G401 (cell line): ENCODE measurements around the gene TOB1. TPM values are rescaled to one million over a fixed set of nuclear protein-coding genes. Genes with fewer than 3 reads are reported as not detected.

Experiments
- DNase-seq: peaks from one replicate; pipeline ENCODE4 v3.0.0-alpha.2; 2015; ENCODE audit warnings: low spot score
- in situ Hi-C: cut with HindIII; loops from 2 replicates; pipeline ENCODE4 v1.10.0; 2016; ENCODE audit warnings: low sequenced_read_pairs, mixed read lengths
- total RNA-seq: library from RNA; depleted of rRNA; stranded (reverse); fragments of >200 nt; shearing (Covaris generic); gene quantifications from 2 replicates; pipeline ENCODE4 v1.2.3, GENCODE V29; 2014

The TOB1 gene
- total RNA-seq, 1 experiment from 2014 or later = 26.4 TPM

DNA sequence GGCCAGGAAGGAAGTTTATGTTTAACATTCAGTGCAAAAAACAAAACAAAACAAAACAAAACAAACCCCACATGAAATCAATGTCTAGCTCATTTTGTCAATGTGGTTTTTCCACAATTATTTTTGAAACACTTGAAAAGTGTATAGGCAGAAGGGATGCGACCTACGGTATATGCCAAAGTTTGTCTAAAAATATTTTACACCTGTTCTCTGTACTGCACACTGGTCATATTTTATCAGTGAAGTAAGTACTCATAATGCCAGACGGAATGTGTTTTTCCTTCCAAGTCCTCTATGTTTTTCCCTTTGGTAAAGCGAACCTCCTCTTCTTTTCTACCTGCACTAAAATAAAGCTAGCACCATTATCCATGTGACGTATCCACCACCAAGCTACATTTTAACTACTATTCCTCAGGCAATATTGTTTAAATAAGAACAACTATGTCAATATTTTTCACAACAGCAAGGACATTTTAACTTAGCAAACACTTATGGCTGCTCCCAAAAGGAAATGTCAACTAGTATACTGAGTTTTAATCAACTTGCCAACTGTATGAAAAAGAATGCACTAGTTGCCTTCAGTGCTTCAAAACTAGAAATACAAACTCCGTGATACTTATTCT lies 10.3 kb downstream of the TOB1 start:
- in situ Hi-C loops = no loop called here

DNA sequence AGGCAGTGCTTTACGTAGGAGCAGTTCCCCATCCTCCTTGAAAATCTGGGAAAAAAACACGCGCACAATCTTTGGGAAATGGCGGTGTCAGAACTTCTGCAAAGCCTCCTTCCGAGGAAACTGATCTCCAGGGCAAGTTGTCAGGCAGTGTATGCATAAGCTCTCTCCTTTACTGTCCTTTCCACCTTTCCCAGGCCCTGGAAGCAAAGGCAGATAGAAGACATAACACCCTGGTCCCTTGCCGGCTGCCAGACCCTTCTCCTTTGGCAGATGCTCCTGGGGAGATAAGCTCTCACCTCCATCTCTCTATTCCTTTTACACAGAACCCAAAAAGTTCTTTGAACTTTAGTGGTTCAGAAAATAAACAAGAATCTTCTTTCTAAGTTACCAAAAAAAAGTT lies 12.4 kb downstream of the TOB1 start:
- DNase-seq = no peak
- in situ Hi-C loops = loop anchor here (5.0 kb wide), 1 partner anchor 51 kb away; no protein-coding TSS in a partner anchor

More for the DNA sequence above, 10.3 kb downstream of the TOB1 start:
- no peak for DNase-seq

DNA sequence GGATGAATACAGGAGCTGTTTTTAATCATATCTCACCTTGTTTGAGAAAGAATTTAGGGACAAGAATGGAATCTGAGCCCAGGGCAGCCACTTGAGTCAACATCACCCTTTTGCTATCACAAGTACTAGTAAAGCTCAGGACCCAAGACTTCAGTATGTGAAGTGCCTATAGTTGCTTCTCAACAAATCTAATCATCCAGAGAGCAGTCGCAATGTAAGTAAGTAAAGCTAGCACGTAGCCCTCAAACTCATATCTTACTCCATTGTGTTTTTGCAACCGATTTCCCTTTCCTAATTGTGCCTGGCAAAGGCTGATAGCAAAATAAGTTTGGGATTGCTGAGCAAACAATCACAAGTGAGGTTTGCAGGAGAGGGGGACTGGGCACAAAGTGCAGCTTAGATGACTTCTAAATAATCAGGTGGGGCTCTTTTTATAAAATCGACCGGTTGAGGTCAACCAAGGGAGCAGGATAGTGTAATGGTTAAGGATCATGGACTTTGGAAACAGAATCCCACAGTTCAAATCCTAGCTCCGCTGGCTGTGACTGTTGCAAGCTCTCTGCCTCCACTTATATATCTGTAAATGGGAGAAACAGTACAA lies 13.0 kb downstream of the TOB1 start:
- in situ Hi-C loops = loop anchor here (5.0 kb wide), 1 partner anchor 51 kb away; no protein-coding TSS in a partner anchor

DNA sequence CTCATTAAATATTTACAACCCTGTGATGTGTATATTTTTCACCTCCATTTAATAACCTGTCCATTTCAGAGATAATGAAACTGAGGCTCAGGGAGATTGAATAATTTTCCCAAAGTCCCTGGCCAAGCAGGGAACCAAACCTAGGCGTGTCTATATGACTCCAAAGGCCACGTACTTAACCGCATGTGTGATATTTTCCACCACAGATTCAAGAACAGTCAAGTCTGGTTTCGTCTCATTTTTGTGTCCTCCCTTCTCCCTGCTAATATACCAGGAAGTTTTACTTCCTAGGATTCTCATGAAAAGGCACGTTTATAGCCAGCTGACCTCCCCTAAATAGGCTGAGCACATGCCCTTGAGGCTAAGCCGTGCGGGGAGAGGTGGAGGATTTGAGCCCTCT lies 15.5 kb downstream of the TOB1 start:
- DNase-seq = no peak
- in situ Hi-C loops = loop anchor here (5.0 kb wide), 1 partner anchor 48 kb away; no protein-coding TSS in a partner anchor

More for the DNA sequence above, 13.0 kb downstream of the TOB1 start:
- DNase-seq = no peak

DNA sequence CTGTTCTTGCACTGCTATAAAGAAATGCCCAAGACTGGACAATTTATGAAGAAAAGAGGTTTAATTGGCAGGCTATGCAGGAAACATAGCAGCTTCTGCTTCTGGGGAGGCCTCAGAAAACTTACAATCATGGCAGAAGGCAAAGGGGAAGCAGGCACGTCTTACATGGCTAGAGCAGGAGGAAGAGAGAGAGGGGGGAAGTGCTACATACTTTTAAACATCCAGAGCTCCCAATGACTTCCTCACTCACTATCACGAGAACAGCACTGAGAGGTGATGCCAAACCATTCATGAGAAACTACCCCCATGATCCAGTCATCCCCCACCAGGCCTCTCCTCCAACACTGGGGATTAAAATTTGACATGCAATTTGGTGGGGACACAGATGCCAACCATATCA lies 17.4 kb downstream of the TOB1 start:
- in situ Hi-C loops = no loop called here
- DNase-seq = no peak

DNA sequence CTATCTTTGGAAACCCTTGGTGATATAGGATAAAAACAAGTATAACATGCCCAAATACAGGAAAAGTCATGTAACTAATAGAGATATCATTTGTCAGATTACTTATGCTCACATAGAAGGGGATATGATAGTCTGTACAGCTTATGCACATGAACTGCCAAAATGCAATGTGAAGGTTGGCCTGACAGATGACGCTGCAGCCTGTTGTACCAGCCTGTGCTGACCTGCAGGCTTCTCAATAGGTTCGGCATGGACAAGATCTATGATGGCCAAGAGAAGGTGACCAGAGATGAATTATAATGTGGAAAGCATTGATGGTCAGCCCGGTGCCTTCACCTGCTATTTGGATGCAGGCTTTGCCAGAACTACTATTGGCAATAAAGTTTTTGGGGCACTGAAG lies 18.1 kb downstream of the TOB1 start:
- no peak for DNase-seq
- in situ Hi-C loops = no loop called here

DNA sequence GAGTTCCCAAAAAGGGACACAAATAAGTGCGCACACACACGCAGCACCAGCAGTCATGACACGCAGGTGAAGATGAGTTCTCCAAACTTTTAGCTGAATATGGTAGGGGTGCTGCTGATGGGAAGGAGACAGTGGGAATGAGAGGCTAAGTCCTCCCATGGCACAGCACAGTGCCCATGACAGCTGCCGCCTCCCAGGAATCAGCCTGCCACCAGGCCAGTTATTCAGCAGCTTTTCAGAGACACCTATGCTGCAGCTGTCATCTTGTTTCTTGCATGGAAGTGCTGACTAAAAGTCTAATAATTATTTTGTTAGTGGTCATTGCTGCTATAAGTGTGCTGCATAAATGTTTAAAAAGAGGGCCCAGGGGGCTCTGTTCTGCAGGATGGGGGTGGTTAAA lies 18.6 kb downstream of the TOB1 start:
- in situ Hi-C loops = no loop called here

DNA sequence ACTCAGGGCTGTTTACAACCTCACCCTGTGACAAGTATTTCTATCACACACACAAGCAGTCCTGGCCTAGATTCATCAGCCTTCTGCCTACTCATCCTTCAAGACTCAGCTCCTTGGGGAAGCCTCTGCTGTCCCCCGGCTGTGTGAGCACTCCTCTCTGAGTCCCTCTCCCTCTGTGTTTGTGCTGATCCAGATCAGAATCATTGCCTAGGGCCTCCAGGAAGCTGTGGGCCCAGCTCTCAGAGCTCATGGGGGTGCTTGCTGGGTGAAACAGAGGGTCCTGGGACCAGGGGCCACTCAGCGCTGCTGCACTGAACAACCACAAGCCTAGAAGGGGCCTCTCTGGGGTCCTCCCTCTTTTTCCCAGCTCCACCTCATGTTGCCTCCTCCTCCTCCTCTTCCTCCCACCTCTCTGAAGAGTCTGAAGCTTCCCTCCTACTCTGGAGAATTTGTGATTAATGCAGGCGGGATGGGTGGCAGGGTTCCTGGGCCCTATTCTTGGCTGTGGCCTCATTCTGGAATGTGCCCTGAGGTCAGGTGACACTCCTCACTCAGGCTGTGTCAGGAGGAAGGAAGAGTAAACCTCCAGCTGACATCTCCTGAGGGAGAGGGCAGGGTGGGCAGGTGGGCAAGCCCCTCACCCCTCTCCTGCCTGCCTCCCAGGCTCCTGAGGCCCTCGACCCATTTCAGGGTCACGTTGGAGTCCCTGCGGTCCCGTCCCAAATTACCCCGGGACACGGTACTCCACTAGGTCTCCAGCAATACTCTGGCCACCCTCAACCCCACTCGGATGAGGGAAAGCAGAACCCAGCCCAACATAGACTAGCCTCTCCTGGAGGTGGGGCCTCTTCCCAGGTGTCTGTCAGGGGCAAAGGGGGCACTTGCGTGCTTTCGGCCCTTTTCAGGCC lies 20.7 kb downstream of the TOB1 start:
- no peak for DNase-seq
- in situ Hi-C loops = no loop called here

More for the DNA sequence above, 18.6 kb downstream of the TOB1 start:
- no peak for DNase-seq

DNA sequence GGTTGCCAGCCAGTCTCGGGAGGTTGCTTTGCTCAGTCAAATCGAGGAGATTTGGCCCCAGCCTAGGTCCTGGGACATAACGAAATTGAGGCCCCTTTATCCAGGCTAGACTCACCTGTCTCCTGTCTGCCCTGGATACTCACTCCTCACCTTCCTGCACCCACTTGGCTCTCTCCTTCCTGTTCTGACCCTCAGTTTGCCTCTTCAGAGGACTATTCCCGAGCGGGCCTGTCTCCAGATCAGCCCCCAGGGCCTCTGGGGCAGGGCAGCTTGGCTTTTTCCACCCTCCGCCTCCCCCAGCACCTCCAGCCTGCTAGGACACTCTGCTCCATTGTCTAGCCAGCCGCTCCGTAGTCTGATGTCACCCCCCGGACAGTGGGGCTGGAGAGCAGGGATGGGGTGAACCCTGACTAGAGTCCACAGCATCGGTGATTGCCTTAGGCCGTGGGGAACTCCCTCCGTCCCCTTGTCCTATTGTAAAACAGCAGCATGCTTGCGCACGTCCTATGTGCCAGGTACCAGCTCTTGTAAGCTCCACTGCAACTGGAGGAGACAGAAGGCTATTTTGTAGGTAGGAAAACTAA lies 21.9 kb downstream of the TOB1 start:
- in situ Hi-C loops = no loop called here
- no peak for DNase-seq

DNA sequence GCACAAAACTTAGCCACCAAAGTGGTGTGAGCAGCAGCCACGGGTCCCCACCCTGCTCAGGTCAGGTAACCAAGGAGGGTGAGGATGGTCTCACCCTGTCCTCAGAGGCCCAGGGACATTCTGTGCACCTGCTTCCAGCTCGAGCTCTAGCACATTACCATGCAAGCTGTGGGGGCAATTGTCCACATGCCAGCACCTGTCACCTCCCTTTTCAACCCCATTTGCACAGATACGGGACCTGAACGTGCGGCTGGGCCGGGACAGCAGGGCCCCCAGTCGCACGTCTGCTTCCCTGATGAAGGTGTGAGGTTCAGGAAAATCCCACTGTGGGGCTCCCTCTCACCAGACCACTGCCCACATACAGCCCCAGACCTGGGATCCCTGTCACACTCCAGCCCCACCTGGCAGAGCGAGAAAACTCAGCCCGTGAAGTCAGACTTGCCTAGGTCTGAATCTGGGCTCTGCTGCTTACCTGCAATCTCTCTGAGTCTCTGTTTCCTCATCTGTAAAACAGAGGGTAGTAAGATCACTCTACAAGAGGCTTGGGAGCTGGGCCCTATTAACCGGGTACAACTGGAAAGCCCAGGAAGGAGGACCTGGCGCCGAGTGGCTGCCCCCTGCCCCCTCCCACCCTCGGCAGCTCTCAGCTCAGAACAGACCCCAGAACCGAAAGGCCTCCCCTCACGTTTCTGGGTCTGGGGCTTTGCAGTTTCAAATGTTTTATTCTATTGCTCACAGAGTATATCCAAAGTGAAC lies 22.8 kb downstream of the TOB1 start:
- DNase-seq = no peak
- in situ Hi-C loops = no loop called here

DNA sequence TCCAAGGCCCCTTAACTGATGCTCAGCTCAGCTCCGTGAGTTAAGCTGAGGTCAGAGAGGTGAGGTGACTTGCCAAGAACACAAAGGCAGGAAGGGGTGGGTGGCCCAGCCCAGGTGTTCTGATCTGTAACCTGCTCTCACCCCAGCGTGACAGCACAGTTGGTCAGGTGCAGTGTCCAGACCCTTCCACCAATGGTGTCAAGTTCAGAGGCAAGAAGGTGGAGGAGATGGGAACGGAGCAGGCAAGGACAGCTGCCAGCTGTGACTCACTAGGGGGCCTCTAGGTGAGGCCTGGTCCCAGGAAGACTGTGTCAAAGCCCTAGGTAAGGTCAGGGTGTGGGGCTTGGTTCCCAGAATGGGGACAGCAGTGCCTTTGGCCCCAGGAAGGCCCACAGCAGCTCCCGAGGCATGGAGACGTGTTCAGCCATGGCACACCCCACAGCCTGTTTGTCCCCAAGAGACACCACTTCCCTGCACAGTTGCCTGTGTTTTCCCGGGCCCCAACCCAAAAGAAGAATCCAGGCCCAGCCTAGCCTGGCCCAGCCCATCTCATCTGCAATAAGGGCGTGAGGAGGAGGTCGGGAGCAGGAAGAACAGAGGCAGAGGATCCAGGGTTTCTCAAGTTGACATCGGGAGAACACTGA lies 23.5 kb downstream of the TOB1 start:
- DNase-seq = no peak
- in situ Hi-C loops = no loop called here

DNA sequence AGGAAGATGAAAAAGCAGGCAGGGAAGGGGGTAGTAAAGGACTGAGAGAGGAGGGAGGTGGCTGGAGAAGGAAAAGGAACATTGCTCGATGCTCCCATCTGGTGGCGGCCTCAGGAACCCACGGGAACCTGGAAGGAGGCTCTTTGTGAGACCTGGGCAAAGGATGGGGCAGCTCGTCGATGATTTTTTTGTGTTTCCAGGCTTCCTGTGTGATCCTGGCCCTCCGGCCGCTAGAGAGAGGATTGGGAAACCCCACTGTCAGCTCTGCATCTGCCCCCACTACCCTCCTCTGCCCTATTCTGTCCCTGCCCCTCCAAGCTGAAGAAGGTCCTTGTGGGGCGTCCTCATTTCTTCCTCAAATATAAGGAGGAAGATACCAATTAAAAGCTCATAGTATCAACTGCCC lies 24.2 kb downstream of the TOB1 start:
- peak; percentile 90 for DNase-seq
- in situ Hi-C loops = no loop called here

DNA sequence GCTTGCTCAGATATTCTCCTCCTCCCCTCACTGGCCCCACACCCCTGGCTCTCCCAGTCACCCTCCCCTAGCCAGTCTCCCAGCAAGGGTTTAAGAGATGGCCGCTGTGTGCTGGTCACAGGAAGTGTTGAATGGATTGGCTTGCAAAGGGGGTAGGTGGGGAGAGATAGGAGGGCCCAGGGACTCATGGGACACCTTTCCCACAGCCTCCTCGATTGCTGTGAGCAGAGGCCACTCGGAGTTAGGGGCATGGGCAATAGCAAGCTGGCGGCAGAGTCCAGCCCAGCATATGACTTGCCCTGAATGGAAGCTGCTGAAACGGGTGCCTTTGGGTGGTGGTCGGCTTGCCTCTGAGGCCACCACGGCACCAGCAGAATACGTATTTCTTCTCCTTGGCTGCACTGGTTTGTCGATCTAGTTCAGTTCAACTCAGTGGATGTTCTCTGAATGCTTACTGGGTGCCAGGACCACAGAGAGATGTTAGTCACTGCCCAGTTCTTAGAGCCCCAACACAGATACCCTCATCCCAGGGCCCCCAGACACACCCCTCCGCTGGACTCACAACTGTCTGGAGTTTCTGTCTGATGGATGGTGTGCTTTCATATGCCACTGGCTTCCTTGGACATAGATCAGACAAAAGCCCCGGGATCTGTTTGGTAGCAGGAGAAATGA lies 24.7 kb downstream of the TOB1 start:
- DNase-seq = no peak

DNA sequence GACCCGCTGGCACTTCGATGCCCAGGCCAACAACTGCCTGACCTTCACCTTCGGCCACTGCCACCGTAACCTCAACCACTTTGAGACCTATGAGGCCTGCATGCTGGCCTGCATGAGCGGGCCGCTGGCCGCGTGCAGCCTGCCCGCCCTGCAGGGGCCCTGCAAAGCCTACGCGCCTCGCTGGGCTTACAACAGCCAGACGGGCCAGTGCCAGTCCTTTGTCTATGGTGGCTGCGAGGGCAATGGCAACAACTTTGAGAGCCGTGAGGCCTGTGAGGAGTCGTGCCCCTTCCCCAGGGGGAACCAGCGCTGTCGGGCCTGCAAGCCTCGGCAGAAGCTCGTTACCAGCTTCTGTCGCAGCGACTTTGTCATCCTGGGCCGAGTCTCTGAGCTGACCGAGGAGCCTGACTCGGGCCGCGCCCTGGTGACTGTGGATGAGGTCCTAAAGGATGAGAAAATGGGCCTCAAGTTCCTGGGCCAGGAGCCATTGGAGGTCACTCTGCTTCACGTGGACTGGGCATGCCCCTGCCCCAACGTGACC lies 25.8 kb downstream of the TOB1 start:
- in situ Hi-C loops = no loop called here
- DNase-seq = no peak

More for the DNA sequence above, 24.7 kb downstream of the TOB1 start:
- in situ Hi-C loops = no loop called here

DNA sequence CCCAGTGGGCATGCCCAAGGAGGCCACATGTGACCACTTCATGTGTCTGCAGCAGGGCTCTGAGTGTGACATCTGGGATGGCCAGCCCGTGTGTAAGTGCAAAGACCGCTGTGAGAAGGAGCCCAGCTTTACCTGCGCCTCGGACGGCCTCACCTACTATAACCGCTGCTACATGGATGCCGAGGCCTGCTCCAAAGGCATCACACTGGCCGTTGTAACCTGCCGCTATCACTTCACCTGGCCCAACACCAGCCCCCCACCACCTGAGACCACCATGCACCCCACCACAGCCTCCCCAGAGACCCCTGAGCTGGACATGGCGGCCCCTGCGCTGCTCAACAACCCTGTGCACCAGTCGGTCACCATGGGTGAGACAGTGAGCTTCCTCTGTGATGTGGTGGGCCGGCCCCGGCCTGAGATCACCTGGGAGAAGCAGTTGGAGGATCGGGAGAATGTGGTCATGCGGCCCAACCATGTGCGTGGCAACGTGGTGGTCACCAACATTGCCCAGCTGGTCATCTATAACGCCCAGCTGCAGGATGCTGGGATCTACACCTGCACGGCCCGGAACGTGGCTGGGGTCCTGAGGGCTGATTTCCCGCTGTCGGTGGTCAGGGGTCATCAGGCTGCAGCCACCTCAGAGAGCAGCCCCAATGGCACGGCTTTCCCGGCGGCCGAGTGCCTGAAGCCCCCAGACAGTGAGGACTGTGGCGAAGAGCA lies 26.4 kb downstream of the TOB1 start:
- in situ Hi-C loops = no loop called here
- DNase-seq = no peak

DNA sequence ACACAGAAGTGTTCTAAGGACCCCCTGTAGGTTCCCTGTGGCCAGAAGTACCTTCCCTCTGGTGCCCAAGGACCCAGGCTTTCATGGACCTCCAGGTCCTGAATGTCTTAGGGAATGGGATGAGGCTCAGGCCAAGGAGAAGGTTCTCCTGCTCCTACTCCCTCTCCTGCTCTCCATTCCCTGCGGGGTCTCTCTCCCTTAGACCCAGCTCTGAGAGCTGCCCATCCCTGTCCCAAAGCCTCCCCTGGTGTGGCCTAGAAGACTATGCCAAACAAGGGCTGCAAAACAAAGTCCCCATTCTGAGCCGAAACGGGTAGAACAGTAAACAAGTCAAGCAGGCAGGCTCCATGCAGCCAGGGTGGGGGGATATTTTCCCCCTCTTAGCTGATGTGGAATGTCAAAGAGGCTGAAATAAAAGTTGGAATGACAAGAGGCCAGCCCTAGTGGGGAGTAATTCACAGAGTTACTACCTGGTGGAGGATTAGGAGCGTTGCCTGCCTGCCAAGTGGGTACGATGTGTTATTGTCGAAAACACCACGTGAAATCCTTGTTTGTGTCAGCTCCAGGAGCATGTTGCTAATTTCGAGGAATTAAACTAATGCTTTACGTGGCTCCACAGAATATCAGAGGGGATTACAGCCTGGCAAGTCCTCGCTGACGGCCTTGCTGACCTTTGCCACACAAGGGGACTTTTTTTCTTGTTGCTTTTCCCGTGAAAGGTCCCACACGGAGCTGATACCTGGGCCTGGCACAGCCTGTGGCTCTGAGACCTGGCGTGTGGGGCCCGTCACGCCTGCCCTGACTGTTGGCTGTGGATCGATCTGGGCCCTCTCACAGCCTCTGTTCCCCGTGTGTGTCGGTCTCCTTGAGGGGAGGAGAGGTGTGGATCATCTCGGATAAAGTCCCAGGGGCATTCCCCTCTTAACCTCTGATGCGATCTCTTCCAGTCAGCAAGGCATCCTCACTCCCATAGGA lies 27.9 kb downstream of the TOB1 start:
- in situ Hi-C loops = no loop called here

More for the DNA sequence above, 27.9 kb downstream of the TOB1 start:
- DNase-seq = no peak
